Measurements from ENCODE around the gene JMJD4.
"Not testable (repeated sequence)": the region's sequence is repeated elsewhere in the genome, so short reads cannot be mapped to it uniquely, and the experiment has no call there.

Gene JMJD4

GRCh38 chr1:227701631-227702030 lies 33.5 kb downstream of the JMJD4 start:
- ATAC-seq (replicated peaks); H3K27ac Mint-ChIP-seq; H3K4me3 Mint-ChIP-seq; H3K36me3 Mint-ChIP-seq (ENCODE audit: insufficient read depth); DNase-seq; H3K4me1 Mint-ChIP-seq (ENCODE audit: low read depth in 2 of 2): not testable (repeated sequence)
- peaks cover 9 to 18% of the 10 kb centered on the region in 2 donors for H3K27me3 Mint-ChIP-seq
- H3K9me3 Mint-ChIP-seq, result peaks cover 10 to 12% of the 10 kb centered on the region in 2 donors

- Mint-ChIP-seq H3K4me3 (no peak overlapping the region), H3K36me3 (ENCODE audit: insufficient read depth) (no peaks in the 10 kb centered on the region), H3K9me3 (peaks cover 11 to 16% of the 10 kb centered on the region in 2 donors), H3K27ac (no peak overlapping the region), H3K27me3 (peaks cover 16 to 24% of the 10 kb centered on the region in 2 donors), H3K4me1 (ENCODE audit: low read depth in 2 of 2) (no peaks in the 10 kb centered on the region)
- no peak for ATAC-seq (replicated peaks)
- no peak for DNase-seq
Observed at GRCh38 chr1:227697321-227697864, 37.7 kb downstream of the JMJD4 start.

- no peaks in the 10 kb centered on the region for H3K36me3 Mint-ChIP-seq (ENCODE audit: insufficient read depth)
- ATAC-seq (replicated peaks), result no peak
- no peaks in the 10 kb centered on the region for H3K27me3 Mint-ChIP-seq
- no peak overlapping the region for H3K4me3 Mint-ChIP-seq
- H3K4me1 Mint-ChIP-seq (ENCODE audit: low read depth in 2 of 2), result no peaks in the 10 kb centered on the region
- H3K9me3 Mint-ChIP-seq, result peaks cover 14 to 16% of the 10 kb centered on the region in 2 donors
- DNase-seq, result no peak
- H3K27ac Mint-ChIP-seq, result no peak overlapping the region
Observed at GRCh38 chr1:227685807-227686206, 49.3 kb downstream of the JMJD4 start.
